Panc1 (cell line): ENCODE data around the gene CLSTN2. TPM values are rescaled to one million over a fixed set of nuclear protein-coding genes. Genes with fewer than 3 reads are reported as not detected.

Experiments
- ATAC-seq: fragments of 200-7000 bp; cut with Tn5 transposase; 2 replicates; pipeline ENCODE4 v1.9.1; 2020; ENCODE audit warnings: mild to moderate bottlenecking, moderate library complexity
- BruUV-seq: library from RNA; stranded (reverse); fragments of 400-500 nt; replicated peaks from 2 replicates; lab custom pipeline; 2021; lab: Mats Ljungman, UMichigan
- CTCF ChIA-PET: fragments of 300-600 bp; sonication (Branson Sonifier 250); formaldehyde crosslinking; loops from one replicate; lab custom pipeline; 2022; ENCODE audit warnings: antibody characterized with exemption; lab: Charles Lee
- POLR2A ChIA-PET: fragments of 300-600 bp; sonication (Branson Sonifier 250); formaldehyde crosslinking; loops from one replicate; lab custom pipeline; 2022; ENCODE audit warnings: antibody characterized with exemption; lab: Charles Lee
- DNase-seq: peaks from one replicate; pipeline ENCODE4 v3.0.0-alpha.2; 2010; ENCODE audit warnings: low read depth, low spot score
- H3K27ac ChIP-seq: 2 replicates; pipeline ENCODE4 v1.5.1; 2011; ENCODE audit warnings: mild to moderate bottlenecking, low read length, inconsistent platforms
- H3K27me3 ChIP-seq: fragments of 200-500 bp; sonication (Bioruptor generic); 2 replicates; pipeline ENCODE4 v1.6.0; 2014; ENCODE audit warnings: low read length, inconsistent platforms; ENCODE audit not compliant: control insufficient read depth, insufficient read depth
- H3K36me3 ChIP-seq: fragments of 200-500 bp; sonication (Bioruptor generic); 2 replicates; pipeline ENCODE4 v1.5.1; 2014; ENCODE audit warnings: inconsistent platforms, mild to moderate bottlenecking, low read length, moderate library complexity; ENCODE audit not compliant: control insufficient read depth, insufficient read depth
- H3K4me1 ChIP-seq: 2 replicates; pipeline ENCODE4 v1.5.1; 2011; ENCODE audit warnings: inconsistent platforms, mild to moderate bottlenecking, low read length, moderate library complexity; ENCODE audit not compliant: control insufficient read depth, insufficient read depth
- H3K4me3 ChIP-seq, 2 experiments: 2 replicates each; pipeline ENCODE4 v1.5.1; 2011 to 2012; ENCODE audit warnings: low read depth in 2 of 2, low read length in 2 of 2, mild to moderate bottlenecking in 2 of 2, inconsistent platforms in 1 of 2, moderate library complexity in 1 of 2
- H3K9me3 ChIP-seq: fragments of 200-500 bp; sonication (Bioruptor generic); 2 replicates; pipeline ENCODE4 v1.5.1; 2014; ENCODE audit warnings: low read depth, mild to moderate bottlenecking, inconsistent platforms, low read length, moderate library complexity; ENCODE audit not compliant: control insufficient read depth, insufficient read depth
- POLR2AphosphoS5 ChIP-seq: IDR thresholded peaks from 2 replicates; pipeline ENCODE4 v1.6.1; 2012; ENCODE audit warnings: mild to moderate bottlenecking, low read depth, low read length, moderate library complexity
- SIN3A ChIP-seq: IDR thresholded peaks from 2 replicates; pipeline ENCODE4 v1.6.1; 2012; ENCODE audit warnings: low read depth, mild to moderate bottlenecking, low read length, moderate library complexity, borderline replicate concordance; ENCODE audit not compliant: insufficient read depth
- TCF7L2 ChIP-seq: IDR thresholded peaks from 2 replicates; pipeline ENCODE4 v1.6.1; 2011; ENCODE audit warnings: mild to moderate bottlenecking, low read depth, low read length, inconsistent platforms
- in situ Hi-C: cut with HindIII; loops from 2 replicates; pipeline ENCODE4 v1.10.0; 2016; ENCODE audit warnings: low sequenced_read_pairs, low pct_unique_long_range_greater_than_20kb
- intact Hi-C: fragments of 100-400 bp; cut with micrococcal nuclease; formaldehyde crosslinking; loops from one replicate; pipeline ENCODE4 v1.10.0; 2022; ENCODE audit not compliant: unreplicated experiment
- total RNA-seq: library from RNA; stranded (reverse); gene quantifications from one replicate; pipeline ENCODE4 v1.2.1, GENCODE V29; 2021; ENCODE audit not compliant: unreplicated experiment
- TF ChIP-seq, protein P1 (sequence below), 2 experiments: IDR thresholded peaks; 2 replicates each; pipeline ENCODE4 v1.6.1; 2011 to 2012; ENCODE audit warnings: low read depth in 2 of 2, control low read depth in 1 of 2, low read length in 1 of 2, mild to moderate bottlenecking in 1 of 2, moderate library complexity in 1 of 2; ENCODE audit not compliant: insufficient read depth in 1 of 2
- TF ChIP-seq, protein P2 (sequence below): fragments of 450-650 bp; IDR thresholded peaks from 2 replicates; pipeline ENCODE4 v1.5.1; 2017; ENCODE audit warnings: mild to moderate bottlenecking

The CLSTN2 gene
- total RNA-seq, 1 experiment from 2014 or later = 0.03 TPM

DNA sequence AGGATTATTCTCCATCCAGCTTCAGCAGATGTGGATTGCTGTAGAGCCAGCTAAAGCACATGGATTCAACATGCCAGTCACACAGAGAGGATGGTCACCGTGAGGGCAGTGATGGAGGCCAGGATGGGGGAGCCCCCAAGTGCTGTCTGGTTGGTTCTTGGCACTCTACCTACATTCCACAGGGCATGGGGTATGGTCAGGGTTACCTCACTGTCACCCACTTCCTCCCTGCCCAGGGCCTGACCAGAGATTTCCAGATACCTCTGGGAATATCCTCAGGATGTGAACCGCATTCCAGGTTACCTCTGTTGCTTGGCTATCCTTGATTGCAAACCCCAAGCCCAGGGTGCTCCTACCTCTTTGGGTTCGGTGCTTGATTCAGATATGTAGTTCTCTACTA lies 595.6 kb downstream of the CLSTN2 start:
- H3K27ac ChIP-seq = no peak overlapping the region
- BruUV-seq = no TSS peak
- ChIA-PET CTCF (no interaction called here), POLR2A (no interaction called here)
- H3K9me3 ChIP-seq = no peaks in the 10 kb centered on the region
- intact Hi-C loops (no loop called here), in situ Hi-C loops (no loop called here)
- ATAC-seq (no peak), DNase-seq (no peak)
- TF ChIP-seq, protein P1, sequence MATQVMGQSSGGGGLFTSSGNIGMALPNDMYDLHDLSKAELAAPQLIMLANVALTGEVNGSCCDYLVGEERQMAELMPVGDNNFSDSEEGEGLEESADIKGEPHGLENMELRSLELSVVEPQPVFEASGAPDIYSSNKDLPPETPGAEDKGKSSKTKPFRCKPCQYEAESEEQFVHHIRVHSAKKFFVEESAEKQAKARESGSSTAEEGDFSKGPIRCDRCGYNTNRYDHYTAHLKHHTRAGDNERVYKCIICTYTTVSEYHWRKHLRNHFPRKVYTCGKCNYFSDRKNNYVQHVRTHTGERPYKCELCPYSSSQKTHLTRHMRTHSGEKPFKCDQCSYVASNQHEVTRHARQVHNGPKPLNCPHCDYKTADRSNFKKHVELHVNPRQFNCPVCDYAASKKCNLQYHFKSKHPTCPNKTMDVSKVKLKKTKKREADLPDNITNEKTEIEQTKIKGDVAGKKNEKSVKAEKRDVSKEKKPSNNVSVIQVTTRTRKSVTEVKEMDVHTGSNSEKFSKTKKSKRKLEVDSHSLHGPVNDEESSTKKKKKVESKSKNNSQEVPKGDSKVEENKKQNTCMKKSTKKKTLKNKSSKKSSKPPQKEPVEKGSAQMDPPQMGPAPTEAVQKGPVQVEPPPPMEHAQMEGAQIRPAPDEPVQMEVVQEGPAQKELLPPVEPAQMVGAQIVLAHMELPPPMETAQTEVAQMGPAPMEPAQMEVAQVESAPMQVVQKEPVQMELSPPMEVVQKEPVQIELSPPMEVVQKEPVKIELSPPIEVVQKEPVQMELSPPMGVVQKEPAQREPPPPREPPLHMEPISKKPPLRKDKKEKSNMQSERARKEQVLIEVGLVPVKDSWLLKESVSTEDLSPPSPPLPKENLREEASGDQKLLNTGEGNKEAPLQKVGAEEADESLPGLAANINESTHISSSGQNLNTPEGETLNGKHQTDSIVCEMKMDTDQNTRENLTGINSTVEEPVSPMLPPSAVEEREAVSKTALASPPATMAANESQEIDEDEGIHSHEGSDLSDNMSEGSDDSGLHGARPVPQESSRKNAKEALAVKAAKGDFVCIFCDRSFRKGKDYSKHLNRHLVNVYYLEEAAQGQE (IDR thresholded peaks at IDR 0.05; ENCODE audit: insufficient read depth in 1 of 2, low read depth in 2 of 2, low read length in 1 of 2) = no peak
- H3K4me3 ChIP-seq = no peak overlapping the region
- no peaks in the 10 kb centered on the region for H3K36me3 ChIP-seq
- no peaks in the 10 kb centered on the region for H3K27me3 ChIP-seq
- no peaks in the 10 kb centered on the region for H3K4me1 ChIP-seq

DNA sequence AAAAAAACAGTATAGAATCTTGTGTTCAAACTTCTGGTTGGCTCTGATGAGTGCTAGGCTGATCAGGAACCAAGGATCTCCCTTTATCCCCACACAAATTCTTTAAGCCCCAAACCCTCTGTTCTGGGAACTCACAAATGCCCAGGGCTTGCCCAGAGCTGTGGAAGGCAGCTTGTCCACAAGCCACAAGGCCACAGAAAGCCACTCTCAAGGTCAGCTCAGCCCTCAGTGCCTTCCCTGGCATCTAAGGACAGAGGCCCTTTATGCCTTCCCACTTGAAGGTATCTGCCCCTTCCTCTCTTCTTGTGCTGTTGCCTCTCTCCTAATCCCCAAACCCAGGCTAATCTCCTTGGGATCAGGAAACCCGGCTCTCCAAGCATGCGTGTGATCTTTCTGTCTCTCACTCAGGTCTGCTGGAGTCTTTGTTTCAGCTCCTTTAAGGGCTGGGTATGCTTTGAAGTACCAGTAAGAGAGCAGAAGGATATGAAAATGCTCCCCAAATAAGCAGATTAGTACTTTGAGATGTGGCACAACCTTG lies 597.9 kb downstream of the CLSTN2 start:
- ATAC-seq = no peak
- DNase-seq = no peak
- no TSS peak for BruUV-seq
- Histone ChIP-seq H3K27me3 (no peaks in the 10 kb centered on the region), H3K4me3 (no peak overlapping the region), H3K36me3 (no peaks in the 10 kb centered on the region), H3K9me3 (no peaks in the 10 kb centered on the region), H3K4me1 (no peaks in the 10 kb centered on the region), H3K27ac (no peak overlapping the region)
- POLR2A ChIA-PET = no interaction called here
- CTCF ChIA-PET = no interaction called here
- TF ChIP-seq SIN3A (no peak), POLR2AphosphoS5 (no peak), TCF7L2 (no peak)
- TF ChIP-seq, protein P1 (IDR thresholded peaks at IDR 0.05; ENCODE audit: insufficient read depth in 1 of 2, low read depth in 2 of 2, low read length in 1 of 2) = no peak
- TF ChIP-seq, protein P2, sequence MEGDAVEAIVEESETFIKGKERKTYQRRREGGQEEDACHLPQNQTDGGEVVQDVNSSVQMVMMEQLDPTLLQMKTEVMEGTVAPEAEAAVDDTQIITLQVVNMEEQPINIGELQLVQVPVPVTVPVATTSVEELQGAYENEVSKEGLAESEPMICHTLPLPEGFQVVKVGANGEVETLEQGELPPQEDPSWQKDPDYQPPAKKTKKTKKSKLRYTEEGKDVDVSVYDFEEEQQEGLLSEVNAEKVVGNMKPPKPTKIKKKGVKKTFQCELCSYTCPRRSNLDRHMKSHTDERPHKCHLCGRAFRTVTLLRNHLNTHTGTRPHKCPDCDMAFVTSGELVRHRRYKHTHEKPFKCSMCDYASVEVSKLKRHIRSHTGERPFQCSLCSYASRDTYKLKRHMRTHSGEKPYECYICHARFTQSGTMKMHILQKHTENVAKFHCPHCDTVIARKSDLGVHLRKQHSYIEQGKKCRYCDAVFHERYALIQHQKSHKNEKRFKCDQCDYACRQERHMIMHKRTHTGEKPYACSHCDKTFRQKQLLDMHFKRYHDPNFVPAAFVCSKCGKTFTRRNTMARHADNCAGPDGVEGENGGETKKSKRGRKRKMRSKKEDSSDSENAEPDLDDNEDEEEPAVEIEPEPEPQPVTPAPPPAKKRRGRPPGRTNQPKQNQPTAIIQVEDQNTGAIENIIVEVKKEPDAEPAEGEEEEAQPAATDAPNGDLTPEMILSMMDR = no peak
- intact Hi-C loops = no loop called here
- in situ Hi-C loops = no loop called here
